HepG2 (cell line): ENCODE results near the gene ACSL1. TPM values are rescaled to one million over a fixed set of nuclear protein-coding genes. Genes with fewer than 3 reads are reported as not detected.

Source experiments
- ETV6 ChIP-seq: sonication (generic); formaldehyde crosslinking; conservative IDR thresholded peaks from 2 replicates; pipeline ENCODE4 v1.4.0; 2020; ENCODE audit warnings: missing genetic modification reagents
- MAFF ChIP-seq: IDR thresholded peaks from 2 replicates; pipeline ENCODE4 v1.6.1; 2011; ENCODE audit warnings: low read depth, low read length, improper control_type of control experiment
- MAFK ChIP-seq, 2 experiments: IDR thresholded peaks in 1 of 2; conservative IDR thresholded peaks in 1 of 2; 2 replicates each; pipeline ENCODE4 v1.6.1; 2011; ENCODE audit warnings: improper control_type of control experiment in 2 of 2, low read length in 2 of 2
- SAP130 ChIP-seq: IDR thresholded peaks from 2 replicates; pipeline ENCODE4 v1.6.1; 2016; ENCODE audit warnings: low read depth
- SATB2 ChIP-seq: sonication (generic); formaldehyde crosslinking; IDR thresholded peaks from 2 replicates; pipeline ENCODE4 v1.5.0; 2020; ENCODE audit warnings: missing genetic modification reagents
- SIN3B ChIP-seq: fragments of 150-350 bp; IDR thresholded peaks from 2 replicates; pipeline ENCODE4 v1.6.1; 2014; ENCODE audit warnings: low read length
- SOX13 ChIP-seq, 3 experiments: fragments of 450-650 bp in 1 of 3; sonication (generic) in 1 of 3; formaldehyde crosslinking in 1 of 3; IDR thresholded peaks in 2 of 3; conservative IDR thresholded peaks in 1 of 3; 2 replicates each; pipeline versions ENCODE4 v1.5.0 to v1.6.1; 2016 to 2020; ENCODE audit warnings: antibody characterized with exemption in 1 of 3, mild to moderate bottlenecking in 1 of 3, missing compliant biosample characterization in 1 of 3, missing genetic modification reagents in 1 of 3, moderate library complexity in 1 of 3
- SOX5 ChIP-seq: IDR thresholded peaks from 2 replicates; pipeline ENCODE4 v1.6.1; 2016; ENCODE audit warnings: borderline replicate concordance
- SOX6 ChIP-seq, 2 experiments: fragments of 450-650 bp in 1 of 2; sonication (generic) in 1 of 2; formaldehyde crosslinking in 1 of 2; IDR thresholded peaks; 2 replicates each; pipeline versions ENCODE4 v1.4.0 to v1.6.1; 2017 to 2020; ENCODE audit warnings: antibody characterized with exemption in 1 of 2, mild to moderate bottlenecking in 1 of 2, missing genetic modification reagents in 1 of 2
- ZNF296 ChIP-seq: sonication (generic); formaldehyde crosslinking; conservative IDR thresholded peaks from 2 replicates; pipeline ENCODE4 v1.5.0; 2020; ENCODE audit warnings: mild to moderate bottlenecking, missing genetic modification reagents
- ZNF607 ChIP-seq: sonication (generic); formaldehyde crosslinking; IDR thresholded peaks from 2 replicates; pipeline ENCODE4 v1.5.1; 2020; ENCODE audit warnings: missing genetic modification reagents, mild to moderate bottlenecking, borderline replicate concordance
- polyA plus RNA-seq, 8 experiments: library from polyadenylated mRNA; depleted of rRNA in 3 of 8; stranded (reverse) in 7 of 8; unstranded in 1 of 8; fragments of >200 nt; fragmentation: Illumina TruSeq in 4 of 8; extraction: Trizol in 4 of 8; gene quantifications; 2 replicates each; pipeline versions ENCODE4 v1.2.1 to v1.2.3, GENCODE V29; 2011 to 2016; ENCODE audit warnings: low read depth in 4 of 8, missing spikeins in 1 of 8, mixed read lengths in 1 of 8; ENCODE audit not compliant: insufficient read depth in 1 of 8
- total RNA-seq, 5 experiments: library from RNA; depleted of rRNA; stranded (reverse); fragments of >200 nt; fragmentation: Illumina TruSeq; extraction: Trizol; gene quantifications; 2 replicates each; pipeline ENCODE4 v1.2.3, GENCODE V29; 2016; ENCODE audit warnings: low read depth in 1 of 5
- TF ChIP-seq, protein P1 (sequence below), 2 experiments: sonication (generic) in 1 of 2; formaldehyde crosslinking in 1 of 2; IDR thresholded peaks; 2 replicates each; pipeline versions ENCODE4 v1.5.1 to v1.6.1; 2011 to 2020; ENCODE audit warnings: borderline replicate concordance in 1 of 2, low read depth in 1 of 2, low read length in 1 of 2, mild to moderate bottlenecking in 1 of 2, missing genetic modification reagents in 1 of 2, moderate library complexity in 1 of 2
- TF ChIP-seq, protein P2 (sequence below): sonication (generic); formaldehyde crosslinking; IDR thresholded peaks from 2 replicates; pipeline ENCODE4 v1.9.0; 2021; ENCODE audit warnings: mild to moderate bottlenecking, missing genetic modification reagents
- TF ChIP-seq, protein P3 (sequence below): IDR thresholded peaks from 2 replicates; pipeline ENCODE4 v1.6.1; 2016; ENCODE audit warnings: low read depth

The ACSL1 gene
- total and polyA plus RNA-seq, 2 of the 13 experiments (the other 11 are each of a cell fraction or from before 2014, with no cell fraction given): 10.0 to 29.8 TPM

DNA sequence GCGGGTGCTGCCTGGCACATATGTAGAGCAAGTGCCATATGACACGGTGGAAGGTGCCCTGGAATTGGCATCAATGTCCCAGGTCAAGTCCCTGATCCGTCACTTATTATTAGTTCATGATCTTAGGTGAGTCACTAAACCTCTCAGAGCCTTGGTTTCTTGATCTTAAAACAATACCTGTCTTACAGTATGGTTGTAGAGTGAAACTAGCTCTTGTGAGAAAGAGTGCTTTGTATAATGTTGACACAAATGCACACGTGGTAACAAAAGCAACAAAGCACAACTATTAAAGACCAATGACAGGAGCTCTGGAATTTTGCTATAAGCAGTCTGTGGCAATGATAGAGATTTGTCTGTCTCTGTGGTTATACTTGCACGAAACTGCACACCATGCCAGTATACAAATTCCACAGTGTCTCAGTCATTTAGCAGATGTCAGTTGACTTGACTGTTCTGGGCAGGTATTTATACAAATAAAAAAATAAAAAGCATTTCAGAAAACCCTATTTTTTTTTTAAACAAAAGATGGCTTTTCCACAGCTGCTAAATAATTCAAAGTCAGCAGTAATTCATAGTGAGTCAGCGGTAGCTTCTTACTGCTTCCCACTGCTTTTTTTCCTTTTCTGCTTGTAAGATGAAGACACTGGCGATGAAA lies 19.7 kb upstream of the ACSL1 start (continued):
- TF ChIP-seq, protein P1, sequence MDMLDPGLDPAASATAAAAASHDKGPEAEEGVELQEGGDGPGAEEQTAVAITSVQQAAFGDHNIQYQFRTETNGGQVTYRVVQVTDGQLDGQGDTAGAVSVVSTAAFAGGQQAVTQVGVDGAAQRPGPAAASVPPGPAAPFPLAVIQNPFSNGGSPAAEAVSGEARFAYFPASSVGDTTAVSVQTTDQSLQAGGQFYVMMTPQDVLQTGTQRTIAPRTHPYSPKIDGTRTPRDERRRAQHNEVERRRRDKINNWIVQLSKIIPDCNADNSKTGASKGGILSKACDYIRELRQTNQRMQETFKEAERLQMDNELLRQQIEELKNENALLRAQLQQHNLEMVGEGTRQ (IDR thresholded peaks at IDR 0.05; ENCODE audit: low read depth, low read length): peak; percentile 63
- TF ChIP-seq, protein P1 (CRISPR knock-in tag; IDR thresholded peaks at IDR 0.05; ENCODE audit: borderline replicate concordance): no peak; the same call in 1 of the 2 replicates
- TF ChIP-seq MAFK (conservative IDR thresholded peaks at IDR 0.05 in 1 of 2, IDR thresholded peaks at IDR 0.05 in 1 of 2; ENCODE audit: low read length in 2 of 2) (peak; percentile 81 to 82), SAP130 (CRISPR knock-in tag) (0 out of 2 replicates have a peak, but pooled peaks have one; percentile 15), MAFF (peak; percentile 81), SIN3B (no peak), SOX6 (IDR thresholded peaks at IDR 0.05) (no peak), SOX6 (CRISPR knock-in tag; IDR thresholded peaks at IDR 0.05) (peak; percentile 36; the same call in 1 of the 2 replicates), SOX5 (CRISPR knock-in tag) (peak; percentile 38; the same call in 1 of the 2 replicates), ZNF296 (no peak), SOX13 (IDR thresholded peaks at IDR 0.05) (no peak), SOX13 (CRISPR knock-in tag; conservative IDR thresholded peaks at IDR 0.05 in 1 of 2, IDR thresholded peaks at IDR 0.05 in 1 of 2) (peak in 1 of 2 experiments; percentile 61; a peak in 2 of 4 replicates), ZNF607 (CRISPR knock-in tag) (no peak), ETV6 (CRISPR knock-in tag) (no peak), SATB2 (CRISPR knock-in tag) (no peak)
- TF ChIP-seq, protein P2, sequence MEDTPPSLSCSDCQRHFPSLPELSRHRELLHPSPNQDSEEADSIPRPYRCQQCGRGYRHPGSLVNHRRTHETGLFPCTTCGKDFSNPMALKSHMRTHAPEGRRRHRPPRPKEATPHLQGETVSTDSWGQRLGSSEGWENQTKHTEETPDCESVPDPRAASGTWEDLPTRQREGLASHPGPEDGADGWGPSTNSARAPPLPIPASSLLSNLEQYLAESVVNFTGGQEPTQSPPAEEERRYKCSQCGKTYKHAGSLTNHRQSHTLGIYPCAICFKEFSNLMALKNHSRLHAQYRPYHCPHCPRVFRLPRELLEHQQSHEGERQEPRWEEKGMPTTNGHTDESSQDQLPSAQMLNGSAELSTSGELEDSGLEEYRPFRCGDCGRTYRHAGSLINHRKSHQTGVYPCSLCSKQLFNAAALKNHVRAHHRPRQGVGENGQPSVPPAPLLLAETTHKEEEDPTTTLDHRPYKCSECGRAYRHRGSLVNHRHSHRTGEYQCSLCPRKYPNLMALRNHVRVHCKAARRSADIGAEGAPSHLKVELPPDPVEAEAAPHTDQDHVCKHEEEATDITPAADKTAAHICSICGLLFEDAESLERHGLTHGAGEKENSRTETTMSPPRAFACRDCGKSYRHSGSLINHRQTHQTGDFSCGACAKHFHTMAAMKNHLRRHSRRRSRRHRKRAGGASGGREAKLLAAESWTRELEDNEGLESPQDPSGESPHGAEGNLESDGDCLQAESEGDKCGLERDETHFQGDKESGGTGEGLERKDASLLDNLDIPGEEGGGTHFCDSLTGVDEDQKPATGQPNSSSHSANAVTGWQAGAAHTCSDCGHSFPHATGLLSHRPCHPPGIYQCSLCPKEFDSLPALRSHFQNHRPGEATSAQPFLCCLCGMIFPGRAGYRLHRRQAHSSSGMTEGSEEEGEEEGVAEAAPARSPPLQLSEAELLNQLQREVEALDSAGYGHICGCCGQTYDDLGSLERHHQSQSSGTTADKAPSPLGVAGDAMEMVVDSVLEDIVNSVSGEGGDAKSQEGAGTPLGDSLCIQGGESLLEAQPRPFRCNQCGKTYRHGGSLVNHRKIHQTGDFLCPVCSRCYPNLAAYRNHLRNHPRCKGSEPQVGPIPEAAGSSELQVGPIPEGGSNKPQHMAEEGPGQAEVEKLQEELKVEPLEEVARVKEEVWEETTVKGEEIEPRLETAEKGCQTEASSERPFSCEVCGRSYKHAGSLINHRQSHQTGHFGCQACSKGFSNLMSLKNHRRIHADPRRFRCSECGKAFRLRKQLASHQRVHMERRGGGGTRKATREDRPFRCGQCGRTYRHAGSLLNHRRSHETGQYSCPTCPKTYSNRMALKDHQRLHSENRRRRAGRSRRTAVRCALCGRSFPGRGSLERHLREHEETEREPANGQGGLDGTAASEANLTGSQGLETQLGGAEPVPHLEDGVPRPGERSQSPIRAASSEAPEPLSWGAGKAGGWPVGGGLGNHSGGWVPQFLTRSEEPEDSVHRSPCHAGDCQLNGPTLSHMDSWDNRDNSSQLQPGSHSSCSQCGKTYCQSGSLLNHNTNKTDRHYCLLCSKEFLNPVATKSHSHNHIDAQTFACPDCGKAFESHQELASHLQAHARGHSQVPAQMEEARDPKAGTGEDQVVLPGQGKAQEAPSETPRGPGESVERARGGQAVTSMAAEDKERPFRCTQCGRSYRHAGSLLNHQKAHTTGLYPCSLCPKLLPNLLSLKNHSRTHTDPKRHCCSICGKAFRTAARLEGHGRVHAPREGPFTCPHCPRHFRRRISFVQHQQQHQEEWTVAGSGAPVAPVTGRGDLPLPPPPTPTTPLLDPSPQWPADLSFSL (CRISPR knock-in tag): no peak
- TF ChIP-seq, protein P3, sequence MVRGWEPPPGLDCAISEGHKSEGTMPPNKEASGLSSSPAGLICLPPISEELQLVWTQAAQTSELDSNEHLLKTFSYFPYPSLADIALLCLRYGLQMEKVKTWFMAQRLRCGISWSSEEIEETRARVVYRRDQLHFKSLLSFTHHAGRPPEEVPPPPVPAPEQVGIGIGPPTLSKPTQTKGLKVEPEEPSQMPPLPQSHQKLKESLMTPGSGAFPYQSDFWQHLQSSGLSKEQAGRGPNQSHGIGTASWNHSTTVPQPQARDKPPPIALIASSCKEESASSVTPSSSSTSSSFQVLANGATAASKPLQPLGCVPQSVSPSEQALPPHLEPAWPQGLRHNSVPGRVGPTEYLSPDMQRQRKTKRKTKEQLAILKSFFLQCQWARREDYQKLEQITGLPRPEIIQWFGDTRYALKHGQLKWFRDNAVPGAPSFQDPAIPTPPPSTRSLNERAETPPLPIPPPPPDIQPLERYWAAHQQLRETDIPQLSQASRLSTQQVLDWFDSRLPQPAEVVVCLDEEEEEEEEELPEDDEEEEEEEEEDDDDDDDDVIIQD (CRISPR knock-in tag): no peak
- TF ChIP-seq, all 625 proteins: peak for 7
